ENCODE data around the gene PPP1R13B.

The PPP1R13B gene

GRCh38 chr14:103745424-103745823, 102.0 kb downstream of the PPP1R13B start:
- FAIRE-seq (no peak), DNase-seq (ENCODE audit: low spot score) (no peak)

GRCh38 chr14:103744621-103745395, 102.6 kb downstream of the PPP1R13B start:
- no peak for DNase-seq (ENCODE audit: low spot score)
- FAIRE-seq, result no peak

GRCh38 chr14:103743691-103744090, 103.7 kb downstream of the PPP1R13B start:
- DNase-seq (ENCODE audit: low spot score) (no peak), FAIRE-seq (no peak)

GRCh38 chr14:103742499-103743255, 104.7 kb downstream of the PPP1R13B start:
- no peak for DNase-seq (ENCODE audit: low spot score)
- no peak for FAIRE-seq

- FAIRE-seq (no peak), DNase-seq (ENCODE audit: low spot score) (no peak)
Observed at GRCh38 chr14:103741876-103742275, 105.5 kb downstream of the PPP1R13B start.

GRCh38 chr14:103740991-103741689, 106.2 kb downstream of the PPP1R13B start:
- no peak for FAIRE-seq
- DNase-seq (ENCODE audit: low spot score), result no peak

- no peak for FAIRE-seq
- no peak for DNase-seq (ENCODE audit: low spot score)
Observed at GRCh38 chr14:103739793-103740501, 107.4 kb downstream of the PPP1R13B start.

- DNase-seq (ENCODE audit: low spot score), result no peak
- no peak for FAIRE-seq
Observed at GRCh38 chr14:103739466-103739792, 107.9 kb downstream of the PPP1R13B start.

- FAIRE-seq (no peak), DNase-seq (ENCODE audit: low spot score) (no peak)
Observed at GRCh38 chr14:103738701-103739451, 108.5 kb downstream of the PPP1R13B start.

GRCh38 chr14:103738166-103738565, 109.2 kb downstream of the PPP1R13B start:
- DNase-seq (ENCODE audit: low spot score), result no peak

GRCh38 chr14:103737432-103738045, 109.8 kb downstream of the PPP1R13B start:
- FAIRE-seq, result no peak
- no peak for DNase-seq (ENCODE audit: low spot score)

More at GRCh38 chr14:103738166-103738565, 109.2 kb downstream of the PPP1R13B start:
- no peak for FAIRE-seq

GRCh38 chr14:103736546-103737431, 110.6 kb downstream of the PPP1R13B start:
- FAIRE-seq (no peak), DNase-seq (ENCODE audit: low spot score) (no peak)

- DNase-seq (ENCODE audit: low spot score) (no peak), FAIRE-seq (no peak)
Observed at GRCh38 chr14:103735815-103736545, 111.4 kb downstream of the PPP1R13B start.

- DNase-seq (ENCODE audit: low spot score), result no peak
- FAIRE-seq, result no peak
Observed at GRCh38 chr14:103735439-103735814, 111.9 kb downstream of the PPP1R13B start.

GRCh38 chr14:103735022-103735421, 112.4 kb downstream of the PPP1R13B start:
- DNase-seq (ENCODE audit: low spot score) (no peak), FAIRE-seq (no peak)

- FAIRE-seq, result no peak
- no peak for DNase-seq (ENCODE audit: low spot score)
Observed at GRCh38 chr14:103734081-103734888, 113.1 kb downstream of the PPP1R13B start.

- DNase-seq (ENCODE audit: low spot score) (no peak), FAIRE-seq (no peak)
Observed at GRCh38 chr14:103733651-103734050, 113.7 kb downstream of the PPP1R13B start.
